Endothelial cell (in vitro differentiated cells): Measurements from ENCODE around the gene PIK3R2. TPM values are rescaled to one million over a fixed set of nuclear protein-coding genes. Genes with fewer than 3 reads are reported as not detected.

Experiments
- DNase-seq: peaks from one replicate; pipeline ENCODE4 v3.0.0; 2021; ENCODE audit warnings: low spot score
- H3K27ac Mint-ChIP-seq: one replicate; pipeline ENCODE4 v1.8.0; 2021; ENCODE audit warnings: mixed read lengths, inconsistent platforms; ENCODE audit not compliant: unreplicated experiment
- H3K27me3 Mint-ChIP-seq: one replicate; pipeline ENCODE4 v1.8.0; 2021; ENCODE audit warnings: mild to moderate bottlenecking, moderate library complexity, mixed read lengths, inconsistent platforms; ENCODE audit not compliant: unreplicated experiment
- H3K36me3 Mint-ChIP-seq: one replicate; pipeline ENCODE4 v1.8.0; 2021; ENCODE audit warnings: mild to moderate bottlenecking, low read depth, mixed read lengths, inconsistent platforms; ENCODE audit not compliant: unreplicated experiment
- H3K4me1 Mint-ChIP-seq: one replicate; pipeline ENCODE4 v1.8.0; 2021; ENCODE audit warnings: mild to moderate bottlenecking, mixed read lengths, inconsistent platforms; ENCODE audit not compliant: unreplicated experiment
- H3K4me3 Mint-ChIP-seq: one replicate; pipeline ENCODE4 v1.8.0; 2021; ENCODE audit warnings: mild to moderate bottlenecking, mixed read lengths, inconsistent platforms; ENCODE audit not compliant: unreplicated experiment
- H3K9me3 Mint-ChIP-seq: one replicate; pipeline ENCODE4 v1.8.0; 2021; ENCODE audit warnings: mixed read lengths, inconsistent platforms; ENCODE audit not compliant: unreplicated experiment
- CTCF ChIP-seq: fragments of 200-600 bp; sonication (generic); IDR thresholded peaks from one replicate; pipeline ENCODE4 v1.5.0; 2021; ENCODE audit warnings: antibody characterized with exemption; ENCODE audit not compliant: unreplicated experiment
- total RNA-seq: library from RNA; stranded (reverse); fragmentation: NEBNext Ultra II Directional; extraction: Animal tissue kit (Norgen Biotek cat#: 25700); gene quantifications from one replicate; pipeline ENCODE4 v1.2.1, GENCODE V29; 2021; ENCODE audit not compliant: unreplicated experiment

The PIK3R2 gene
- total RNA-seq, 1 donor from 2014 or later: 28.0 TPM

GRCh38 chr19:18114483-18114882, 38.5 kb upstream of the PIK3R2 start:
- H3K27ac Mint-ChIP-seq: no peak overlapping the region
- DNase-seq: no peak
- H3K9me3 Mint-ChIP-seq: no peaks in the 10 kb centered on the region
- peaks cover 5% of the 10 kb centered on the region for H3K4me1 Mint-ChIP-seq
- H3K36me3 Mint-ChIP-seq: peaks cover 3% of the 10 kb centered on the region
- no peak for TF ChIP-seq CTCF
- no peak overlapping the region for H3K4me3 Mint-ChIP-seq
- H3K27me3 Mint-ChIP-seq: peaks cover 25% of the 10 kb centered on the region

- Mint-ChIP-seq H3K36me3 (peaks cover 3% of the 10 kb centered on the region), H3K4me1 (peaks cover 5% of the 10 kb centered on the region), H3K27ac (peak overlapping the region; percentile 41), H3K4me3 (peak overlapping the region; percentile 89), H3K27me3 (peaks cover 25% of the 10 kb centered on the region), H3K9me3 (no peaks in the 10 kb centered on the region)
- no peak for TF ChIP-seq CTCF
- DNase-seq: no peak
Observed at GRCh38 chr19:18117364-18117691, 35.6 kb upstream of the PIK3R2 start.

GRCh38 chr19:18117692-18118378, 35.1 kb upstream of the PIK3R2 start:
- peaks cover 3% of the 10 kb centered on the region for H3K36me3 Mint-ChIP-seq
- DNase-seq: peak; percentile 96

GRCh38 chr19:18118420-18119012, 34.4 kb upstream of the PIK3R2 start:
- Mint-ChIP-seq H3K27ac (no peak overlapping the region), H3K4me3 (peak overlapping the region; percentile 78)
- no peak for DNase-seq

More at GRCh38 chr19:18117692-18118378, 35.1 kb upstream of the PIK3R2 start:
- Mint-ChIP-seq H3K9me3 (no peaks in the 10 kb centered on the region), H3K27me3 (peaks cover 25% of the 10 kb centered on the region), H3K4me3 (peak overlapping the region; percentile 89), H3K4me1 (peaks cover 8% of the 10 kb centered on the region), H3K27ac (peak overlapping the region; percentile 41)
- no peak for TF ChIP-seq CTCF

More at GRCh38 chr19:18118420-18119012, 34.4 kb upstream of the PIK3R2 start:
- Mint-ChIP-seq H3K27me3 (peaks cover 25% of the 10 kb centered on the region), H3K4me1 (peaks cover 8% of the 10 kb centered on the region), H3K9me3 (no peaks in the 10 kb centered on the region), H3K36me3 (peaks cover 3% of the 10 kb centered on the region)
- TF ChIP-seq CTCF: no peak
